A172 (cell line): ENCODE data around the gene FGF21. TPM values are rescaled to one million over a fixed set of nuclear protein-coding genes. Genes with fewer than 3 reads are reported as not detected.
"Not testable (repeated sequence)": the region's sequence is repeated elsewhere in the genome, so short reads cannot be mapped to it uniquely, and the experiment has no call there.

Source experiments
- DNase-seq: peaks from one replicate; pipeline ENCODE4 v3.0.0-alpha.2; 2015; ENCODE audit warnings: low spot score
- total RNA-seq: library from RNA; depleted of rRNA; stranded (reverse); fragments of >200 nt; shearing (Covaris generic); gene quantifications from 2 replicates; pipeline ENCODE4 v1.2.3, GENCODE V29; 2014; rRNA removed

The FGF21 gene
- total RNA-seq, 1 experiment from 2014 or later, result not detected

- DNase-seq, result not testable (repeated sequence)
Observed at GRCh38 chr19:48787331-48787730, 32.0 kb downstream of the FGF21 start.

- DNase-seq, result no peak
Observed at GRCh38 chr19:48793271-48793670, 37.9 kb downstream of the FGF21 start.

GRCh38 chr19:48794291-48794690, 39.0 kb downstream of the FGF21 start:
- no peak for DNase-seq

GRCh38 chr19:48795055-48795684, 39.8 kb downstream of the FGF21 start:
- peak; percentile 86 for DNase-seq

GRCh38 chr19:48795685-48796070, 40.4 kb downstream of the FGF21 start:
- no peak for DNase-seq

- DNase-seq, result no peak
Observed at GRCh38 chr19:48796298-48797083, 41.2 kb downstream of the FGF21 start.

GRCh38 chr19:48797103-48797502, 41.8 kb downstream of the FGF21 start:
- DNase-seq, result no peak

GRCh38 chr19:48798937-48799336, 43.6 kb downstream of the FGF21 start:
- DNase-seq, result peak; percentile 68

- DNase-seq, result no peak
Observed at GRCh38 chr19:48799358-48800300, 44.3 kb downstream of the FGF21 start.

- DNase-seq, result no peak
Observed at GRCh38 chr19:48802623-48803022, 47.3 kb downstream of the FGF21 start.

GRCh38 chr19:48804496-48804895, 49.2 kb downstream of the FGF21 start:
- DNase-seq, result no peak

GRCh38 chr19:48805452-48805851, 50.1 kb downstream of the FGF21 start:
- no peak for DNase-seq

GRCh38 chr19:48806518-48806817, 51.1 kb downstream of the FGF21 start:
- DNase-seq, result no peak

GRCh38 chr19:48806818-48807589, 51.7 kb downstream of the FGF21 start:
- DNase-seq, result peak; percentile 21

- DNase-seq, result peak; percentile 28
Observed at GRCh38 chr19:48807590-48808308, 52.4 kb downstream of the FGF21 start.

Other genes with a start within 250 kb of the FGF21 start
- gene LMTK3, start 243.7 kb upstream of the FGF21 start, total RNA-seq, result not detected in 2 replicates
- gene SULT2B1, start 203.4 kb upstream of the FGF21 start, total RNA-seq, result 0.38 TPM in 1 of 2 replicates, not detected in the other
- not detected in 2 replicates for gene SPACA4, start 148.8 kb upstream of the FGF21 start, total RNA-seq
- gene FAM83E, start 140.4 kb upstream of the FGF21 start, total RNA-seq, result 0.07 TPM in 1 of 2 replicates, not detected in the other
- gene RPL18, start 136.3 kb upstream of the FGF21 start, total RNA-seq, result 764 and 1,035 TPM in 2 replicates
- gene SPHK2, start 136.0 kb upstream of the FGF21 start, total RNA-seq, result 7.6 and 10.5 TPM in 2 replicates
- gene DBP, start 118.1 kb upstream of the FGF21 start, total RNA-seq, result 2.6 and 15.5 TPM in 2 replicates
- gene CA11, start 109.3 kb upstream of the FGF21 start, total RNA-seq, result 2.3 and 5.8 TPM in 2 replicates
- gene NTN5, start 82.5 kb upstream of the FGF21 start, total RNA-seq, result not detected in 2 replicates
- not detected in 2 replicates for gene FUT2, start 59.6 kb upstream of the FGF21 start, total RNA-seq
- 0.93 and 1.1 TPM in 2 replicates for gene MAMSTR, start 35.8 kb upstream of the FGF21 start, total RNA-seq
- gene RASIP1, start 14.9 kb upstream of the FGF21 start, total RNA-seq, result 0.07 and 0.12 TPM in 2 replicates
- gene IZUMO1, start 8.6 kb upstream of the FGF21 start, total RNA-seq, result not detected in 2 replicates
- 0.81 and 0.98 TPM in 2 replicates for gene FUT1, start 2.9 kb upstream of the FGF21 start, total RNA-seq
- 29.5 and 36.8 TPM in 2 replicates for gene BCAT2, start 55.5 kb downstream of the FGF21 start, total RNA-seq
- gene HSD17B14, start 81.0 kb downstream of the FGF21 start, total RNA-seq, result 9.9 and 14.6 TPM in 2 replicates
- 1.9 and 6.9 TPM in 2 replicates for gene PLEKHA4, start 113.1 kb downstream of the FGF21 start, total RNA-seq
- gene PPP1R15A, start 116.9 kb downstream of the FGF21 start, total RNA-seq, result 20.8 and 34.8 TPM in 2 replicates
- gene TULP2, start 143.2 kb downstream of the FGF21 start, total RNA-seq, result not detected in 2 replicates
- gene NUCB1, start 144.8 kb downstream of the FGF21 start, total RNA-seq, result 91.4 and 104 TPM in 2 replicates
- 0.10 TPM in 1 of 2 replicates, not detected in the other for gene DHDH, start 178.2 kb downstream of the FGF21 start, total RNA-seq
- 32.4 and 40.6 TPM in 2 replicates for gene BAX, start 199.4 kb downstream of the FGF21 start, total RNA-seq
- 1,818 and 2,662 TPM in 2 replicates for gene FTL, start 209.8 kb downstream of the FGF21 start, total RNA-seq
- 14.1 and 18.2 TPM in 2 replicates for gene GYS1, start 237.8 kb downstream of the FGF21 start, total RNA-seq
- gene RUVBL2, start 238.4 kb downstream of the FGF21 start, total RNA-seq, result 121 and 149 TPM in 2 replicates